ENCODE data around the gene KCNC4.

Gene KCNC4

DNA sequence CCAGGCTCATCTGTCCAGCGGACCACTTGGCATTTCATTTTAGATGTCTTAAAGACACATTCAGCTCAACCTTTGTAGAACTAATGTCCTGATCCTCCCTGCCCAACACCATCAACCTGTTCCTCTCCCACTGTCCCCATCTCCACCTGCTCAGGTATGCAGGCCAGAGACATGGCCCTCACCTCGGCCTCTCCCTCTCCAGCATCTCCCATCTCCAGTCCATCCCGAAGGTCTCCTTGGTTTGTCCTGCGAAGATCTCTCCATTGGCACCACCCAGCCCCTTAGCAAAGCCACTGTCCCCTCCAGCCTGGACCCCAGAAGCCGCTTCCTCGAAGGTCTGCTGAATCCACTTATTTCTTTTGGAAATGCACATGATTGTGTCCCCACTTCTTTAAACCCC, 20.9 kb upstream of the KCNC4 start:
- no peak for DNase-seq

DNA sequence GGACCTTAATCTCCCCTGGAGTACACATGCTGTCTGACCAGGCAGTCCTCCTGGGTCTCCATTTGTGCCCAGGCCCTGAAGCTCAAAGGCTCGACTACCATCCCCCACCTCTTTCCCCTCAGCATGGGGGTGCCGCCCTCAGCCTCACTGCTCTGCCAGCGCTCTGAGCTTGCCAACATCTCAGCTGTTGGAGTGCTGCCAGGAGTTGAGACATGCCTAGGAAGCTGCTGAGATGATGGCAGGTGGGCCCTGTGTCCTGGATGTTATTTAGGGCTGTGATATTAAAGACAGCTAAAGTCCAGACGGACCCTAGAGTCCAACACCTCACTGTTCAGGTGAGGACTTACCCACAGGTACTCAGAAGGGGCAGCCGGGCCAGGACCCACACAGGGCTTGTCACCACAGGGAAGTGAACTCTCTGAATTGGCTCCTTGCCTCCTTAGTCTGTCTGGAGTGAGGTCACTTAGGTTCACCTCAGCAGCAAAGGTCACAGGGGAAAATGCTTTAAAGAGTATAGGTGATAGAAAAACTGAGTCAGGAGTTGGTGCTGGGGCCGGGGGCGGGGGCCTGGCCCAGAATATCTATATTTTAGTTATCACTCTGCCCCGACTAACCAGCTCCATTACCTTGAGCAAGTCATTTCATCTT, 19.7 kb upstream of the KCNC4 start:
- DNase-seq, result peak; percentile 82

DNA sequence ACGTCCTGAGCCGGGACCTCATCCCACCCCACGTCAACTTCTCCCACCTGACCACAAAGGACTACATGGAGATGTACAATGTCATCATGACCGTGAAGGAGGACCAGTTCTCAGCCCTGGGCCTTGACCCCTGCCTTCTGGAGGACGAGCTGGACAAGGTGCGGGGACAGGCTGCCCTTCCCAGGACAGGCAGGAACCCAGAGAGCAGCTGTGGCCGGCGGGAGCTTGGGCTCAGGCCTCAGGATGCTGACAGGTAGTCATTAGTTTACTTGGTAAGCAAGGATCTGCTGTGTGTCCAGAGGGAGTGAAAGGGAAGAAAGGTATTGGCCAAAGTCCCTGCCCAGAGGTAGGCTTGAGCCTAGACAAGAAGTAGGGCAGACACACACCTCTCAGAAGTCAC, 17.6 kb upstream of the KCNC4 start:
- DNase-seq, result no peak

DNA sequence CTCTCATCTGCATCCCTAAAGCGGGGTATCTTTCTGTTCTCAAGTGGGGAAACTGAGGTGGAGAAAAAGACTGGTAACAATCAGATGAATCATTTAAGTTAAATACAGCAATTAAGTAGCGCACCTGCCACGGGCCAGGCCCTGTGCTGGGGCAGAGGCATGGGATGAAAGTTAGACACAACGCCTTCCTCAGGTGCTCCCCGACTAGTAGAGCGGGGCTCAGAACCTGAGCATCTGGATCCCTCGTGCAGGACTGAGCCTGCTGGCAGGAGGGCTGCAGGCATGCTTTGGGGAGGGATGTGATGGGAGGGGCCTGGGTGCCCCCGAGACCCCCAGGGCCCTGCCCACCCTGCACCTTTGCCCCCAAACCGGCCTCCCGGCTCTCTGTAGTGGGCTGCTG, 14.9 kb upstream of the KCNC4 start:
- no peak for DNase-seq

DNA sequence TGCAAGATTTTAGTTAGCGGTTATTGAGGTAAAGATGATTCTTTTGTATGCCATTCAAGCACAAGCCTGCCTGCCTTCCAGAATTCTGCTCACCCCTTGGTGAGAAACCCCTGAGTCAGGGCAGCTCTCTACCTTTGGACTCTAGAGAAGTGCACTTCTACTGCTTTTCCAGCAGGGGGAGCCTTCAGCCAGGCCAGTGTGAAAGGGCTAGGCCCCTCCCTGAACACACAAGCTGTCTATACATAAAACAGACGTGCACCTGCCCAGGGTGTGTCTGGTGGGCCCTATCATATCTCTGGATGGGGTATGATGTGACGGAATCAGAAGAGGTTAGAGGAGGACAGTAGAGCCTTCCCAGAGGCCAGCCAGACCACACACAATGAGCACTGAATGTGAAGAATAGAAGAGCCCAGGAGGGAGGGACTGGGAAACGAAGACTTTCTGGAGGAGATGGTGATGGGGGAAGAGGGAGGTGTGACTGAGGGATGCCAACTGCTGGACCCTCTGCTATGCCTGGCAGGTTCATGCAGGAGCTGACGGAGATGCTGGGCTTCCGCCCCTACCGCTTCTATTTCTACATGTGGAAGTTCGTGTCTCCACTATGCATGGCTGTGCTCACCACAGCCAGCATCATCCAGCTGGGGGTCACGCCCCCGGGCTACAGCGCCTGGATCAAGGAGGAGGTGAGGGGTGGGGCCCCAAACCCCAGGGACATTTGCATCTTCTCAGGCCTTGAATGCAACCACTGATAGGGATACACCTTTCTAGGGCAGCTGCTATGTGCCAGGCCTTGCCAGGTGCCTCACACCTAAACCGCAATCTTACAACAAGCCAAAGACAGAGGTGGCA, 13.0 kb upstream of the KCNC4 start:
- peak; percentile 36 for DNase-seq

DNA sequence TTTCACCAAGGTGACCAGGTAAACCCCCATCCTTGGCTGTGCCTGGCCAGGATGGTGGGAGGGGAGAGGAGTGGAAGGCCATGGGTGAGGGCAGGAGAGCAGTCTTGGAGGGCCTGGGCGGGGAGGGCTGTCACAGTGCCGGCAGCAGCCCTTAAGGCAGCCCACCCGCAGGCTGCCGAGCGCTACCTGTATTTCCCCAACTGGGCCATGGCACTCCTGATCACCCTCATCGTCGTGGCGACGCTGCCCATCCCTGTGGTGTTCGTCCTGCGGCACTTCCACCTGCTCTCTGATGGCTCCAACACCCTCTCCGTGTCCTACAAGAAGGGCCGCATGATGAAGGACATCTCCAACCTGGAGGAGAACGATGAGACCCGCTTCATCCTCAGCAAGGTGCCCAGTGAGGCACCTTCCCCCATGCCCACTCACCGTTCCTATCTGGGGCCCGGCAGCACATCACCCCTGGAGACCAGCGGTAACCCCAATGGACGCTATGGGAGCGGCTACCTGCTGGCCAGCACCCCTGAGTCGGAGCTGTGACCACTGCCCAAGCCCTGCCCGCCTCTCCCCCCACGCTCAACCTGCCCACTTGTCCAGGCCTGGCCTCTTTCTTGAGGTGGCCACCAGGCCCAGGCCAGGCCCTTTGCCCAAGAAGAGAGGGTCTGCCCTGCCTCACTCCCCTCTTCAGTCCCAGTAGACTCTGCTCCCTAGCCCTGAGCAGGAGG, 12.0 kb upstream of the KCNC4 start:
- no peak for DNase-seq

DNA sequence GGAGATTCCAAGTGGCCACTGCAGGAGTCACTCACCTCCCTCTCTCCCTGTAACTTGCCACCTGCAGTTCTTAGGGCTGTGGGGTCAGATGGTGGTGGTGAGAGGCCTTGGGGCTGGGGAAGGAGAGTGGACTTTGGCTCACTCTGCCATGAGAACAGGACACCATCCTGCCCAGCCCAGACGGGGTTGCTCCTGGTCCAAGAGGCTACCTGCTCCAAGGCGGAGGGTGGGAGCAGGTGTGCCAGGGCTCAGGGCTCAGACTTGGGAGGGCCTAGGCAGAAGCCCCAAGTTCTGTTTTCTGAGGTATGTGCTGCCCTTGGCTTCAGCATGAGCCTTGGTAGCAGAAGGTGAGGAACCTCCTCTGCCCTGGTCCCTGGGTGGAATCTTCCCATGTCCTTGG, 11.4 kb upstream of the KCNC4 start:
- DNase-seq, result no peak

DNA sequence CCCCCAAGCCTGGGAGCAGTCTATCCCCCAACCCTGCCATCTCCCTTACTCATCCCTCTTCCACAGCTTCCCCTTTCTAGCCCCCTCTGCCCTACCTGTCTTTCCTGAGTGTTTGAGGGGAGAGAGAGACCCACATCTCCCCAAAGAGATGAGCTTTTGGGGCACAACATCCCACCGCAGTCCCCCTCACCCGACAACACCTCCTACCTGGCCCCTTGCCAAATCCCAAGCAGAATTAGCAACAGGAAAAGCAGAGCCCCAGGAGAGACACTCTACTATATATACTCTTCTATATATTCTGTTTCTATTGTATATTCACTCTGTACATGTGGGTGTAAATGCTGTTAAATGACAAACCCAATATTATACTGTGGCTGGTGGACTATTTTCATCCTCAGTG, 9.9 kb upstream of the KCNC4 start:
- no peak for DNase-seq

DNA sequence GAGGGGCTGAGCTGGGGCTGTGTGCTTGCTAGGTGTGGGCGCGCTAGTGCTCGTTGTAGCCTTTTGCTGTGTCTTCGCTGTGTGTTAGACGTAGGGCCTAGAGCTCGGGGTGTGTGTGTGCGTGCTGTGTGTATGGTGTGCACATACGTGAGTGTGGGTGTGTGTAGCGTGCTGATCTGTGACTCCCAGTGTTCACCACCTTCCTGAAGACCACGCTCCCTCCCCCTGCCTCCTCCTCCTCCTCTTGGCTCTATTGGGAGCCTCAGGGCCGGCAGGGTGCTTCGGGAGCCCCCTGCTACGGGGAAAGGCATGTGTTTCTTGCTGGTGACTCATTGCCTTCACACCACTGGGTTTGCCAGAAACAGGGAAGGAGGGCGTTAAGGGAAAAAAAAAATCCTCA, 9.4 kb upstream of the KCNC4 start:
- DNase-seq, result no peak

DNA sequence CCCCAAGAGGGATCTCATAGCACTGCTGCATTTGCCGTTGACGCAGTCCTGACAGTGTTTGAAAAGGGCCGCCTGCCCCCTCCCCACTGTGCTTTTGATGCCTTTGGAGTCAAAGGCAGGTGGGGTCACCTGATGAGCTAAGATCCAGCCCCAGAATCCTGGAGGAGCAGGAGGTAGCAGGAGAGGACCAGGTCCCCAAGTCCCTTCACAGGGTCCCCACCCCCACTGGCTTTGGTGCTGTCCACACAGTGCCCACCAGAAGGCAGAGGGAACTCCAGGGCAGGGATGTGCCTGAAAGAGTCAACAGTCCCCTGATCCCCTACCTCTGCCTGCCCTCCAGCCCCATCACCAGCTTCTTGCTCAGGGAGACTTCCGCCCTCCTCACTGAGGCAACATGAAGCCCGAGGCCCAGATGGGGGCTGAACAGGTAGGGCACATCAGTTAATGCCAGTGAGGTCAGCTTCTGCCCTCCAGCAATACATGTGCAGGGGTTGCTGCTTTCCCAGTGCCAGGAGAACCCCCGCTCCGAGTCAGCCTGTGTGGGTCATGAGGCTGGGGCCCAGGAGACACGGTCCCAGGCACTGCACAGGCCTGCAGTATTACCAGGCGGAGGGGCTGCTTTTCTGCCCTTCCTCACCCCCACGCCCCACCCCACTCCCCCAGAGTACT, 8.8 kb upstream of the KCNC4 start:
- no peak for DNase-seq

DNA sequence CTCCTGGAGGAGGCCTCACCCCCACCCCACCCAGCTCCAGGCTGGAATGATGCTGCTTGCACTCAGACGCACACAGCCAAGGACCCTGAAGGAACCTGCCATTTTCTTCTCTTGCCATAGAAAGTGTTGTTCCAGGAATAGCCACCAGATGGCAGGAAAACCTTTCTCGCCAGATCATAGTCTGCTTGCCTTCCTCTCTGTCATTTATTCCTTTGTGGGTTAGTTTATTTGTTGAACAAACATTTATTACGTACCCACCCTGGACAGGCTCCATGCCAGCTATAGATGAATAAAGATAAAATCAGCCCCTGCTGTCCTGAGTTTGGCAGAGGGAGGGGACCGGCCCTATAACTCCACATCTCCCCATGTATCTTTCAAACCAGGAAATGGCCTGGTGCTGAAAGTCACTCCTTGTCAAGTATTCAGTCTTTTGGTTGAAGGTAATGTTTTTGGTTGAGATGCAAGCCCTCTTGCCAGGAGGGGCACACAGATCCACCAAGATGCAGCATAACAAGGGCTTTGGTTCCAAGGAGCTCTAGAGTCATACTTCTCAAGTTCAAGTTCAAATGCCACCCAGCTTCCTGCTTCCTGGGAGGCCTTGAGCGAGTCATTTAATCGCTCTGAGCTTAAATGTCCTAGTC, 7.0 kb upstream of the KCNC4 start:
- DNase-seq, result peak; percentile 56

DNA sequence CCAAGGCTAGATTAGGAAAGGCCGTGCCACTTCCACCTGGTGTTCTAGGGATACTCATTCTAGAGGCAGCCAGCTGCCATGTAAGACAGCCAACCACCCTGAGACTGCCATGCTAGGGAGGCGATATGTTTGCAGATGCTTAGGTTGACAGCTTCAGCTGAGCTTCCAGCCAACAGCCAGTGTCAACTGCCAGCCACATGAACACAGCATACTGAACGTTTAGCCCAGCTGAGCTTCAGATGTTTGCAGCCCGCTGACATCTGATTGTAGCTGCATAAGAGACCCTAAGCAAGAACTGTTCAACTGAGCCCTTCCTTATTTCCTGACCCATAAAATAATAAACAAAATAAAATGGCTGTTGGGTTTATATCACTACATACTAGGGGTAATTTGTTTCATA, 5.0 kb upstream of the KCNC4 start:
- no peak for DNase-seq

DNA sequence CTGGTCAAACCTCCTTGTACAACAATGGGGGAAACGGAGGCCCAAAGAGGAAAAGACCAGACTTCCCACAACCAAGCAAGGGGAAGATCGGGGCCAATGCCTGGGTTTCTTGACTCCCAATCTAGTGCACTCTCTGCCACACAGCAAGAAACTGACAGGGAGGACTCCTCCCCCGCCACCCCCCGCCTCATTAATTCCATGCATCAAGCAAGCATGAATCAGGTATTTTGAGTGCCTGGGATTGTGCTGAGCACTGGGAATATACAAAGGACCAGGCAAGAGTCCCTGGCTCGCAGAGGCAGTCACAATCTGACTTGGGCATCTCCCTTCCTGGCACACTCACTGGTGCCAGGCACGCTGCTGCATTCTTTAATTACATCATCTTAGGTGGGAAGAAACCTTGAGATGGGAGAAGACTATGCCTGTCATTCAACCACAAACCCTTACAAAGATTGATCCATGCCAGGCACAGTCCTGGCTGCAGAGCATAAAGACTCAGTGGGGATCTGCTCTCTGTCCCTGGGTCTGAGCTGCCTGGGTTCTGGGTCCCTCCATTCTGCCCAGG, 4.4 kb upstream of the KCNC4 start:
- DNase-seq, result no peak

DNA sequence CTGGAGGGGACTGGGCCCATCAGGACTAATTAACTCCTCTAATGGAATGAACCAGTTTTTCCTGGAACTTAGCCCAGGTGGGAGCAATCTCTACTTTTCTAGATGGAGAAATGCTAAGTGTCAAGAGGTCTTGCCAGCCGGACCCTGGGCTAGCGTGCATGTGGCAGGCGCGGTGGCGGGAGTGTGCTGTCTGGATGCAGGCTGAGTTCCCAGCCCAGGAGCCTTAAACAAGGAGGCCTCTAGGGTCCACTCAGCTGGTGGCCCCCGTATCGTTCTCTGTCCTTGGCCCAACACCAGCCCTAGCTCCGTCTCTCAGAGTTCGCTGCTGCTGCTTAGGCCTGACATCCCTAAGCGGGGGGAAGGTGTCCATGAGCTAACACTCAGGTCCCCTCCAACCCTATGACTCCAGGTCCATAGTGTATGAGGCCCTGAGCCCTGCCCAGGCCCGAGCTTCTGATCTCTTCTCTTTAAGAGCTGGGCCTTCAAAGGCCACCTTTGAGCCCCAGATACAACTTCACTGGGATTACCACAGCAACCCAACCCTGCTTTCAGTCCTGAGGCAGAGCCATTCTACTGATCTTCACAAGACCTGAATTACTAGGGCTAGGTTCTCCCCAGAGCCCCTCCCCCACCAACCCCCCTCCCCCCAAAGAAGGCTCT, 3.7 kb upstream of the KCNC4 start:
- DNase-seq, result no peak

DNA sequence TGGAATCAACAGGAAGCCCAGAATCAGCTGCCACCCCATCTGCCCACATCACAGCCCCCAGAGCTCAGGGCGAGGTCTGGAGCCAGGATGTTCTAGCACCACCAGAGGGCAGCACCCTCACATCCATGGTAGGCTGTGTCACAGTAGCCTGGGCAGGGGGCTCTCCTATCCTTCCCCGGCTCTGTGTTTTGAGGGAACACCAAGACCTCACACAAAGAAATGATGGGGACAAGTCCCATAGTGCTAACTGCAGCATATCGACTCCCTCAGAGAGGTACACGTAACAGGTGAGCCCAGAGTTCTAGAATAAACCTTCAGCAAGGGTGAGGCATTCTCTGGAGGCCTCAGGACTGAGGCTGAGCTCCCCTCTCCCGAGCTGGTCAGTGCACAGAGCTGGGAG, 2.3 kb upstream of the KCNC4 start:
- DNase-seq, result peak; percentile 13

DNA sequence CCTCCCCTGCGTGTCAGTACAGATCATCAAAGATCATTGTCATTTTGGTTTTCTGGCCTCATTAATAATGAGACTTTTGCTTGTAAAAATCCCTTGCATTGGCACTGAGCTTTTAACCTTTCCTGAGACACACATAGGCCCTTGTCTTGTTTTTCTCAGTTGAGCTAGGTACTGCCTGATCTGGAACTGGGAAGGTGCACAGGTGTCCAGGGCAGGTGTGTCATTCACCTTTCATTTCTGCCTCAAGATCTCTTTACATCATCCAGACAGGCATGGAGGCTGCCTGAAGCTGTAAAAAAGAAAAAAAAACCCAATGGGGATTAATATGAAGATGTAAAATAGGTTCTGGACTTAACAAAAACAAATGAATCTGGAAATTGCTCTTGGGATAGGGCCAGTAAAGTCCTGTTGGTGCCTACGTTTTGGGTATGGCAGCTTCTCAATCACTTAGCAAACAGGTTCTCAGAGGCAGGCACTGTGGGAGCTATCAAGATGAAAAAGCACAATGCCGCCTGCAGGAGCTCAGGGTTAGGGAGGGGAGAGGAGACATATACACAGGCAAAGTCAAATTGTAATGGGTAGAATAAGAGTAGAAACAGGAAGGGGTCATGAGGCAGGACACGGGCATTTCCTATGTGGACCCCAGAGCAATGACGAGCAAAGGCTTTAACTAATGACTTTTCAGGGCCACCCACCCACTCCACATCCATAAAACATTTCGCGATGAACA, 1.0 kb upstream of the KCNC4 start:
- DNase-seq, result no peak

DNA sequence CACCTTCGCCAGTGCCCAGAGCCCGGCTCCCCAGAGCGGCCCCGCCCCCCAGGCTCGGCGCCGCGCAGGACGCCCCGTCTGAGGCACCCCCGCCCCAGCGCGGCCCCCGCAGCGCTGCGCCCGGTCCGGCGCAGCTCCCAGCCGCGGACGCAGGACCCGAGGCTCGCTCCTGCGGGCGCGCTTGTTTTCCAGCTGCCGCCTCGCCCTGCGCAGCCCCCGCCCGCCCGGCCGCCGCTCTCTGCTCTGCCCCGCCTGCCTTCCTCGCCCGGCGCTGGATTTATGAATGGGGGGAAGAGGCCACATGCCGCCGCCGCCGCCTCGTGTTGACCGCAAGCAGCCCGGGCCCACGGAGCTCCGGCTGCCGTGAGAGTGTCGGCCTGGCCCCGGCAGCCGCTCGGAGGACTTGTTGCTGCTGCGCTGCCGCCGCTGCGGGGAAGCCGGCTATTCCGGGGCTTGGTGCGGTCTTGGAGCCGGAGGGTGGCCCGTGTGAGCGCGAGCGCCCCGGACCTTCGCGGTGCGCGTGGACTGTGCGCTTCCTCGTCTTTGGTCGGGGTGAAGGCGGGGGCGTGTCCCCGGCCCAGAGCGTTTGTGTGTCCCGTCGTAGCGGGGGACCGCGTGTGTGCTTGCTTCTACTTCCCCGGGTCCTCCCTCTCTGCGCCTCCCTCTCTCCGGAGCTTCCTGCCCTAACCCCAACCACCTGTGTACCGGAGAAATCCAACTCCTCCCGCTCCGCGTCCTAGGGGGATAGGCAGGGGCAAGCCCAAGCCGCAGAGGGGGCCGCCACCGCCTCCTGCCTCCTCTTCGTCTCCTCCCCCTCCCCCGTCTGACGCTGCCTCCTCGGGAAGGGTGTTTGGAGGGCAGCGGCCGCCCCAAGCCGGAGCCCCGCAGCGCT, 736 bp downstream of the KCNC4 start:
- no peak for DNase-seq

DNA sequence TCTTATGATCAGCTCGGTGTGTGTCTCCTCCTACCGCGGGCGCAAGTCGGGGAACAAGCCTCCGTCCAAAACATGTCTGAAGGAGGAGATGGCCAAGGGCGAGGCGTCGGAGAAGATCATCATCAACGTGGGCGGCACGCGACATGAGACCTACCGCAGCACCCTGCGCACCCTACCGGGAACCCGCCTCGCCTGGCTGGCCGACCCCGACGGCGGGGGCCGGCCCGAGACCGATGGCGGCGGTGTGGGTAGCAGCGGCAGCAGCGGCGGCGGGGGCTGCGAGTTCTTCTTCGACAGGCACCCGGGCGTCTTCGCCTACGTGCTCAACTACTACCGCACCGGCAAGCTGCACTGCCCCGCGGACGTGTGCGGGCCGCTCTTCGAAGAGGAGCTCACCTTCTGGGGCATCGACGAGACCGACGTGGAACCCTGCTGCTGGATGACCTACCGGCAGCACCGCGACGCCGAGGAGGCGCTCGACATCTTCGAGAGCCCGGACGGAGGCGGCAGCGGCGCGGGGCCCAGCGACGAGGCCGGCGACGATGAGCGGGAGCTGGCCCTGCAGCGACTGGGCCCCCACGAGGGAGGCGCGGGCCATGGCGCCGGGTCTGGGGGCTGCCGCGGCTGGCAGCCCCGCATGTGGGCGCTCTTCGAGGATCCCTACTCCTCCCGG, 1.5 kb downstream of the KCNC4 start:
- DNase-seq, result no peak
